ENCODE measurements around the gene AOC2. TPM values are rescaled to one million over a fixed set of nuclear protein-coding genes. Genes with fewer than 3 reads are reported as not detected.

The AOC2 gene
- total RNA-seq, 1 experiment from 2014 or later = 11.0 TPM

- ATAC-seq = no peak
- Mint-ChIP-seq H3K9me3 (no peaks in the 10 kb centered on the region), H3K36me3 (no peaks in the 10 kb centered on the region), H3K27ac (peak overlapping the region; percentile 13; the same call in 1 of the 2 replicates), H3K27me3 (ENCODE audit: low read depth) (no peaks in the 10 kb centered on the region), H3K4me3 (no peak overlapping the region), H3K4me1 (no peaks in the 10 kb centered on the region; the same call in 1 of the 2 replicates)
- TF ChIP-seq CDX4 (CRISPR knock-in tag; IDR thresholded peaks at IDR 0.05; ENCODE audit: borderline replicate concordance) (no peak), OVOL2 (CRISPR knock-in tag; IDR thresholded peaks at IDR 0.05; ENCODE audit: borderline replicate concordance) (no peak), ATF1 (CRISPR knock-in tag; IDR thresholded peaks at IDR 0.05) (no peak), STAT6 (CRISPR knock-in tag; conservative IDR thresholded peaks at IDR 0.05; ENCODE audit: low read depth) (no peak), ARID4B (CRISPR knock-in tag; IDR thresholded peaks at IDR 0.05; ENCODE audit: borderline replicate concordance) (no peak), ELF4 (CRISPR knock-in tag; IDR thresholded peaks at IDR 0.05; ENCODE audit: low read depth) (no peak), FOXP4 (CRISPR knock-in tag; IDR thresholded peaks at IDR 0.05) (no peak), PRRX2 (CRISPR knock-in tag; IDR thresholded peaks at IDR 0.05) (no peak)
- no peak for DNase-seq (ENCODE audit: low spot score)
- ChIA-PET CTCF (interaction anchor here (1.2 to 1.7 kb wide), 2 partner anchors 9 to 76 kb away, joined by 4 read pairs; partner anchors contain the start of gene AOC2), POLR2A (no interaction called here)
Observed at GRCh38 chr17:42853004-42853403, 8.6 kb downstream of the AOC2 start.

- ChIA-PET CTCF (interaction anchor here (1.2 to 1.7 kb wide), 2 partner anchors 10 to 76 kb away, joined by 4 read pairs; partner anchors contain the start of gene AOC2), POLR2A (no interaction called here)
- no peaks in the 10 kb centered on the region; the same call in 1 of the 2 replicates for H3K4me1 Mint-ChIP-seq
- ATAC-seq (no peak), DNase-seq (ENCODE audit: low spot score) (no peak)
- no peak overlapping the region for H3K27ac Mint-ChIP-seq
- H3K36me3 Mint-ChIP-seq = no peaks in the 10 kb centered on the region
- no peak overlapping the region for H3K4me3 Mint-ChIP-seq
- H3K9me3 Mint-ChIP-seq = no peaks in the 10 kb centered on the region
- no peaks in the 10 kb centered on the region for H3K27me3 Mint-ChIP-seq (ENCODE audit: low read depth)
- TF ChIP-seq RORB (CRISPR knock-in tag; IDR thresholded peaks at IDR 0.05) (no peak), HMGXB4 (CRISPR knock-in tag; IDR thresholded peaks at IDR 0.05) (no peak), RELA (CRISPR knock-in tag; IDR thresholded peaks at IDR 0.05; ENCODE audit: borderline replicate concordance) (no peak), FOXP1 (CRISPR knock-in tag; IDR thresholded peaks at IDR 0.05; ENCODE audit: borderline replicate concordance) (no peak), E2F5 (CRISPR knock-in tag; IDR thresholded peaks at IDR 0.05) (no peak), ZMAT4 (CRISPR knock-in tag; IDR thresholded peaks at IDR 0.05) (no peak), OVOL2 (CRISPR knock-in tag; IDR thresholded peaks at IDR 0.05; ENCODE audit: borderline replicate concordance) (no peak), SP1 (CRISPR knock-in tag; conservative IDR thresholded peaks at IDR 0.05) (no peak), TCF7 (CRISPR knock-in tag; IDR thresholded peaks at IDR 0.05; ENCODE audit: low read depth) (no peak), ZNF232 (CRISPR knock-in tag; IDR thresholded peaks at IDR 0.05) (no peak), KAT7 (CRISPR knock-in tag; IDR thresholded peaks at IDR 0.05; ENCODE audit: borderline replicate concordance) (no peak)
Observed at GRCh38 chr17:42853597-42853967, 9.2 kb downstream of the AOC2 start.
